GM15510 (cell line): ENCODE measurements around the gene ZMIZ1.

ENCODE experiments used
- POLR2A ChIP-seq: IDR thresholded peaks from 3 replicates; pipeline ENCODE4 v1.6.1; 2011; ENCODE audit warnings: borderline replicate concordance; ENCODE audit not compliant: insufficient read length; ENCODE audit errors: extremely low read depth

Gene ZMIZ1

DNA sequence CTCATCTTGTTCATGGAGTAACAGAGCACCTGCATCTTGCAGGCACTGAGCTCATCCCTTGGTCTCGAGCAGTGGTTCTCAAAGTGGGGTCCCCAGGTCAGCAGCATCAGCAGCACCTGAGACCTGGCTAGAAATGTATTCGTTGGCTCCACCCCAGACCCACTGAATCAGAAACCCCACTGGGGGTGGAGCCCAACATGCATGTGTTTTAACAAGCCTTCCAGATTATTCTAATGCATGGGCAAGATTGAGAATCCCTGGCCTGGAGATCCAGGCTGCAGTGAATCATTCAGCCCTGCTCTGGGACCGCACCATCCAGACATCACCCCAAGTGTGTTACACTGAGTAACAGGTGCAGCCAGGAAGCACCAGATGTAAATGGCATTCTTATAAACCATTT, 193.4 kb downstream of the ZMIZ1 start:
- no peak for TF ChIP-seq POLR2A

DNA sequence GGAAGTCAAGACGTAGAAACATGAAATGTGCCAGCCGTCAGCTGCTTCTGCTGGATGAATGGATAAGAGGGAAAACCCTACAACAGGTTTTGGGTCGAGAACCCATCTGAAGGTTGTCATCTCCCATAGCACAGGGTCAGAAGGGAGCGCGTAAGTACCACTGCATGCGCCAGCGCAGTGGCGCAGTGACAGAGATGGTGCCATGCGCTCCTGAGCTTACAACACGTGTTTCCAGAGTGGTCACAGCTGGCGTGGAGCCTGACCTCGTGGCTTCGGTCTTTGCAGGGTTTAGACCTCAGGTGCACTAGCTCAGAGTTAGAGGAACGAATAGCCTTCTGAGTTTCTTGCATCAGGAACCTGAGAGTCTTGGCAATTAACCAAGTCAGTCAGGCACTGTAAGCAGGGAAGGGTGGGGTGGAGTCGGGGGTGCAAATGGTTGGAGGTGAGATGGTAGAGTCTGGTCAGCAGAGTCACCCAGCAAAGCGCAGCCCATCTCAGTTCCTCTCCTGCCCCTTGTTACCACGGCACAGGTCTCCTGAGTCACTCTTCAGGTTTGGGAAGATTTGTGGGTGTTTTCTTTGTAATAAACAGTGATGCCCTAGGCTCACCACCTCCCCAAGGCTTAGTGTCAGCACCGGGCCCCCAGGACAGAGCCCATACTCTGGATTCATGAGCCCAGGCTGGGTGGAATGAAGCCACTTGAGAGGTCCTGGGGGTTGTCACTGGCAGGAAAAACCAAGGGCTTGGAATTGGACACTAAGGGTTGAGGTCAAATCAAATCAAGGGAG, 194.4 kb downstream of the ZMIZ1 start:
- TF ChIP-seq POLR2A: no peak

DNA sequence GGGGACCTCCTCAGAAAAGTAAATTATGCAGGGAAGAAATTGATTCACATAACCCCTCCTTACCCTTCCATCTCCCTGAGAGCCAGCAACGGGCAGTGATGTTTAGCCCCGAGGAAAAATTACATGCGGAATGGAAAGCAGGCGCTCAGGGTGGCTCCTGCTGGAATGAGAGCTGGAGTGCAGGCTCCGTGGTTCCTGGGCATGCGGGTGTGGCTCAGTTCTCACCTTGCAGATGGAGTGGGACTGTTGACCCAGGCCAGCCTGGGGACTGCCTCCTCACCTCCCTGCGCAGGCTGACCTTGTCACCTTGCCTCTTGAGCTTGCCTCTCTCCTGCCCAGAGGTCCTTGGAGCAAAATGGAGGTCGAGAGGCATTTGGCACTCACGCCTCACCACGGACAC, 195.2 kb downstream of the ZMIZ1 start:
- TF ChIP-seq POLR2A: no peak

DNA sequence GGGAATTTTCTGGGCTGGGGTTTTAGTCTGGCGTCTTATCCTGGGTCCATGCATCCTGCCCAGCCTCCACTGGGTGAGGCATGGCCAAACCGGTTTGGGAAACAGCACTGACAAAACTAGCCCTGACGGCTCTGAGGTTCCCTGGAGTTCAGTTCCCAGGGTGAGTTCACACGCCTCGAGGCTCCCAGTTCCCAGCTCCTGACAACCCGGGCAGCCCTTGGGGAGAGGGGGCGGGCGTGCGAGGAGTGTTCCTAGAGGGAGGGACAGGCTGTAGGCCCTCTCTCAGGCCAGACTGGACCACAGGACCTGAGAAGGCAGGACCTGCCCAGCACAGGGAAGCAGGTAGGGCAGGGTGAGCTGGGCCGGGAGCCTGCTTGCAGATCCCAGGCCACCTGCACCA, 196.2 kb downstream of the ZMIZ1 start:
- no peak for TF ChIP-seq POLR2A

DNA sequence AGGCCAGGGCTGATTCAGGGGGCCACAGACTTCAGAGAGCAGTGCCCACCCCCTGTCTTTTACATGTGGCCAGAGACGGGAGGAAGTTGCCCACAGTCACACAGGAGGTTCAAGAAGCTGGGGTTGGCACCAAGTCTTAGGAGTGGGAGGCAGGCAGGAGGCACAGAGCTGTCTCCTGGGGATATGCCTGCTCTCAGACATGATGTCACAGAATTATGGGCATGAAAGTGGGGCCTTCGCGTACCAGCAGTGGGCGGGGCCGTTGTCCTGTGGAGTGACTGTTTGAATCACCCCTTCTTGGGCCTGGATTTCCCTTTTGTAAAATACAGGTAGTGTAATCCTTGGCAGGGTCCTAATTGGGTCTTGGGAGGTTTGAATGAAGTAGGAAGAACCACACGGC, 197.3 kb downstream of the ZMIZ1 start:
- no peak for TF ChIP-seq POLR2A

DNA sequence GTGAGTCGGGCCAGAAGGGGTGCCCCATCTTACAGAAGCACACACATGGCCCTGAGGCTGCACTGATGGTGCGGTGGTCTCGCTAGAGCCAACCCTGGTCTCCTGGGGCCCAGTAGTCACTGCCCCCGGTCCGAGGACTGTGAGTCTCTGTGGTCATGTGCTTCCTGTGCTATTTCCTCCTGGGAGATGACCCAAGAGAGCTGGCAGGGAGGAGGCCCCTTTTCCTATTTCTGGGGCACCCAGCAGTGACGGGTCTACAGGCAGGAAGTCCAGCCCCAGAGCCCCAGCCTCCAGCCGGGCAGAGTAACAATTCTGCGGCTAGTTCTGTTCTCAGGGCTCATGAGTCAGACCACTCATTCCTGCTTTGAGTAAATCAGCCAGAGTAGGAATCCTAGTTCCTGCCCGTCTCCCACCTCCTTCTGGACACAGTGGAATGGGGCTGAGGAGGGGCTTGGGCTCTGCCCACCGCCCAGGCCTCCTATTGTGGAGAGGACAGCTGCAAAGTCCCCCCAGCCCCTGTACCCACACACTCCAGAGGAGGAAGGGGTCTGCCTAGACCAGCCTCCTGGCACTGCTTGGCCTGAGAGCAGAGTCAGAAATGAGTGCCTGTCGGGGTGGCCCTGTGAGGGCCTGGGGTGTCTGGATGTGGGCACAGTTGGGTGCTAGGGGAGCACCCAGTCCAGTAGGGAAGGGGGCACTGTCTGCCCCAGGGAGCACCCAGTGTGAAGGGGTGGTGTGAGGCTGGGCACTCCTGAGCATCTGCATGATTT, 198.0 kb downstream of the ZMIZ1 start:
- TF ChIP-seq POLR2A: no peak

DNA sequence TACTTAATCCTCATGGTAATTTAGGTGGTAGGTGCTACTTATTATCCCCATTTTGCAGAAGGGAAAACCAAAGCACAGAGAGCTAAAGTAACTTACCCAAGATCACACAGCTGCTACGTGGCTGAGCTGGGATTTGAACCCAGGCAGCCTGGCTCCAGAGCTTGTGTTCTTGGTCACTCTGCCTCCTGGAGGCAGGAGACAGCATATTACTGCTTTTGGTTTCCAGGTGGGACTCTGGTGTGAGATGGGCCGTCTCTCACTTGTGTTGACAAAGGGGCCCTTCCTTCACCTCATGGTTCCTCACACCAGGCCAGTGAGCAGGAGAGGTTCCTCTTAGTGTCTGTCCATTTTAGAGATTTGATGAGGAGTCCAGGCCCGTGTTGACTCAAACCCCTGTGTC, 198.7 kb downstream of the ZMIZ1 start:
- no peak for TF ChIP-seq POLR2A

DNA sequence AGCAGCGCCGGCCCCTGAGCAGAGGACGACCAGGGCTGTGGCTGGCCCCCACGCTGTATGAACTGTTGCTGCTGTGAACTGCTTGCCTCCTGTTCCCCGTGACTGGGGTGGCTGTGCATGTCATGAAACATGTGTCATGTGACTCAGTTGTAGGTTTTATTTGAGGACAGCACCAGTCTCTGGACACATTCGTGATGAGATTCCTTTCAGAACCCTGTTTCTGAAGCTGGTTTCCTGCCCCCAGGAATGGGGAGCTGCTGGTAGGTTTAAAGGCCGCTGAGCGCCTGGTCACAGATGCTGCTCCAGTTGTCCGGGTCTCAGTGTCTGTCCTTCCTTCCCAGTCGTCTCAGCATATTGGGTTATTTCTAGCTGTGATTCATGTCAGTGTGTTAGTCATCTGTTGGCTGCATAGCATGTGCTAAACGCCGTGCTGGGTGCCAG, 199.4 kb downstream of the ZMIZ1 start:
- no peak for TF ChIP-seq POLR2A

DNA sequence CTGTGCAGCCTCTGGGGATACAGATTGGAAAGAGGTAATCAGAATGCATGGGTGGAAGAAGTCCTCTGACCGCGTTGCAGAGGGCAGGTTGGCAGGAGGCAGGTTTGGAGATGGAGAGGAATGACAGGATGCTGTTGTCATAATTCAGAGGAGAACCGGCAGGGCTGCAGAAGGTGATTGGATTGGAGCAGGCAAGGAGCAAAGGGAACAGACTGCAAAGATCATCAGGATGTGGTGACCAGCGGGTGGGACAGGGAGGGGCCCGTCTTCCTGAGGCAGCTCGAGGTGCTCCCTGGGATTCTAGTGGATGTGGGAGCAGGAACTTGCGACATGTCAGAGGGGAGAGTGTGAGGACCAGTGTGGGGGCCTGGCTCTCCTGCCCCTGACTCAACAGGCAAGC, 200.0 kb downstream of the ZMIZ1 start:
- TF ChIP-seq POLR2A: no peak

DNA sequence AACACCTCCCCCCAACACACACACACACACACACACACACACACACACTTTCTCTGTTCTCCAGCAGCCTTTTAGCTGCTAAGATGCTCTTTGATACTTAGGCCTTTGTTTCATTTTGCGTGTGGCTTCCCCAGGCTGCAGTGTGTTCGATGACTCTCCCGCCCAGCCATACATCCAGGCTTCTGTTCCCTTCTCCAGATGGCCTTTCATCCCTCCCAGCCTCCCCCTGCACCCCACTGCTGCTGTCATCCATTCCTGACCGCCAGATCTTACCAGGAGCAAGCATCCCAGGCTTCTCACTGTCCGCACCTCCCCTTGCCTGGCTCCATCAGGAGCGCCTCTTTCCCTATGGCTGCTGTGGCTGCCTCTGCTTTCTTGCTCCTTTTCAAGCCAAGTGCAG, 200.7 kb downstream of the ZMIZ1 start:
- no peak for TF ChIP-seq POLR2A

DNA sequence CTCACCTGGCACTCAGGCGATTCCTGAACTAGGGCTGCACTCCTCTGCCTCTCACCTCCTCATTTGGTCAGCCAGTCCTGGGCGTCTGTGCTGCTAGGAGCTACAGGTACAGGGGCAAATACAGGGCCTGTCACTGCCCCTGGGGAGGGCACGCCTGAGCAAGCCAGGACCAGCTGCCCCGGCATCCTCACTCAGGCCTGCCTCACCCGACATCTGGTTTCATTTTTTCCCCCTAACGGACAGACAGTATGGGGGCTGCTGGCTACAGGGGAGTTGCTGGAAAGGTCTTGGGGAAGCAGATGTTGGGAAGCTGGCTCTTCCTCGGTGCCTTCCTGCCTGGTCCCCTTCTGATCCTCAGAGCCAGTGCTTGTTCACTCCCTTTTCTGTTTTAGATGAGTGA, 201.2 kb downstream of the ZMIZ1 start:
- TF ChIP-seq POLR2A: no peak

DNA sequence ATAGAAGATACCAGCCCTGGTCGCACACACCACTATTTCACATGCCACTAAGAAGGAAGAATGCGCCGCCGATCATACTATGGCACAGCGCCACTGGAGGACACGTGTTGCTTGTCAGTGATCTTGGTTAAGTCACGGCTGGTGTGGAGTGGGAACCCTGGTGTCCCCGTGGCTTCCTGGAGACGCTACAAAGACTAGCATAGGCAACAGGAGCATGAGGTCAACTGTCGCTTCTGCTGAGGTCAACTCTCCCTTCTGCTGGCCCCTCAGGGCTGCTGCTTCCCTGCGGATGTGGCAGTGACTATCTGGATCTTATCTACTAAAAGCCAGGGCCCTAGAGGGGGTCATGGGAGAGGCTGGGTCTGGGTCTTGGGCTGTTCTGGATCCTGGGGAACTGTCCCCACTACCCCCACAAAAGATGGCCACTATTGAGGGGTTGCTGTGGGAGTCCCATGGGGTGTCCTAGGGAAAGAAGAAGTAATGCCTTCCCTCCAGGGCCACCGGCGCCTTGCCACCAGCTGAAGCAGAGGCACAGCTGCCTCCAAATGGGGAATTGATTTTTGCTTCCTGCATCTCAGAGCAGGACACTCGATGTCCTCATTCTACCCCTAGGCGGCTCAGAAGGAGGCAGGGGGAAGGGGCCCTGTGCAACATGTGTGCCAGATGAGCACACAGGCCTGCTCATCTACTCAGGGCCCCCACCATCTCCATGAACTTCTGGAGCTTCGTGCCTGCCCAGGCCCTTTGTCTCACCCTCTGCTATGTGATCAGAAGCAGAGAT, 201.9 kb downstream of the ZMIZ1 start:
- no peak for TF ChIP-seq POLR2A

DNA sequence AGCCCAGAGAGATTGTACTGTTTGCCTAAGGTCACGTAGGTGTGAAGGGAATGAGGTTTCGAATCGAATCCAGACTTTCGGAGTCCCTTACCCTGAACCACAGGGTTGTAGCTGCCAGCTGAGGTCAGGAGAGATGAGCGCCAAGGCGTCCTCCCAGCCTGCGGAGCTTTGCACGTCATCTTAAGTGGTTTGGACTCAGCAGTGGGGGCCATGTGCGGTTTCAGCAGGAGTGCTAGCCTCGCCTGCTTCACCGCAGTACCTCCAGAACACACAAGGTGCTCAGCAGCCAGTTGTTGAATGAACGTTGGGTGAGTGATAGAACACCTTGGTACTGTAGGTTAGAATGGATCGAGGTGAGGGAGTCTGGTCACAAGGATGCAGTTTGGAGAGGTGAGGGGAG, 203.6 kb downstream of the ZMIZ1 start:
- no peak for TF ChIP-seq POLR2A

DNA sequence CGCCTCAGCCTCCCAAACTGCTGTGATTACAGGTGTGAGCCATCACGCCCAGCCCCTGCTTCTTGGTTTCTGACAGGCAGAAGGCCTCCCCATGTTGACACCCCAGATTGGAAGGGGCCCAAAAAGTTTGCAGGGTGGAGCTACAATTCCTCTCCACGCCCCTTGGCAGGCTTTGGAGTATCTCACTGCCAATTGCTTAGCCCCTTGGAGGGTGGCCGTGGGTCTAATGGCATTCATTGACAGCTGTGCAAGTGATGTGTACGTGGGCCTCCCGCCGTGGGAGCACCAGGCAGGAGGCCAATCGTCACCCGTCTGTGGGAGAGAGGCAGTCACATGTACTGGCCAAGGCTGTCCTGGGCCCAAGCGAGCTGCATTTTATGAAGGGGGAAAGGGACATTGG, 204.8 kb downstream of the ZMIZ1 start:
- TF ChIP-seq POLR2A: no peak

DNA sequence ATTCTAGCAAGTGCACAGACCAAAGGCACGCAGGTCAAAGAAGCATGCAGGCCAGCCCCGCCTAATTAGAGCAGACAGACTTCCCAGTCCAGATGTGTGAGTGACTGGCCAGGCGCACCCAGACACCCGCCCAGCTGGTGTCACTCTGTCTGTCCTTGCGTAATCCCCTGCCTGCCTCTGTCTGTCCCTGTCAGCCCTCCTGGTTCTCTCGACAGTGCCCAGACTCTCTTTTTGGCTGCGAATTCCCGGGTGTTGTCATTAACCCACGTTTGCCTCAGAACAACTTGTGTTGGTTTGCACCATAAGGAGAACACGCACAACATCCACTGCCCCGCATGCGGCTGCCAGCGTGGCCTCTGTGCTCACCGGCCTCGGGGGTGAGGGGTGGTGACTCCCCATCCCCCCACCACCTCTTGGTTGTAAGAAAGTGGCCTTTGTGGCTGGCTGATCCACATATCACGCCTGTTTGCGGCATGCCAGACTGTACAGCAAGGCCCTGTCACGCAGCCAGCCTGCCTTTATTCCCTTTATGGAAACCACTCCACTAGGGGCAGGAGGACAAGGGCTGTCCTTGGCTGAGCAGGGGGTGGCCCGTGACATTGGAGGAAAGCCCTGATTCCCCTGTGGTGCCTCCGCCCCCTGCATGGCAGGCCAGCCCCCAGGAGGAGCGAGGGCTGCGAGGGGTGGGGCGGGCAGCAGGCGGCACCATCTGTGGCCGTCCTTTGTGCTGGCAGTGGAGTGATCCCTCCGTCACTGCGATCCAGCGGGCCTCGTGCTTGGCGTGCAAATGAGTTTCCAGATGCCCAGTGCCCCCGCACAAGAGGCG, 205.7 kb downstream of the ZMIZ1 start:
- no peak for TF ChIP-seq POLR2A

DNA sequence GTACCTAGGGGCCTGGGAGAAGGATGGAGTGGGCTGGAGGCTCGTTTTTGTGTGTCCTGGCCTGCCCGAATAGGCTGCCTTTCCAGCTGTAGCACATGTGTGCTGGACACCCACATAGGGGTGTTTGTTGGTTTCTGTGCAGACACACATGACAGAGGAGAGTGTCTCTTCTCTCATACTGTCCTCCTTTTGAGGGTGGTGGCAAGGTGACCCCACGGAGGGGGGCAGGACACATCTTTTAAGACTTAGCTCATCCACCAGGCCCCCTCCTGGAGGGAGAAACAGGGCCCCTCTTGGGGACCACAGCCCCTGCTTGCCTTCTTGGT, 206.3 kb downstream of the ZMIZ1 start:
- no peak for TF ChIP-seq POLR2A

DNA sequence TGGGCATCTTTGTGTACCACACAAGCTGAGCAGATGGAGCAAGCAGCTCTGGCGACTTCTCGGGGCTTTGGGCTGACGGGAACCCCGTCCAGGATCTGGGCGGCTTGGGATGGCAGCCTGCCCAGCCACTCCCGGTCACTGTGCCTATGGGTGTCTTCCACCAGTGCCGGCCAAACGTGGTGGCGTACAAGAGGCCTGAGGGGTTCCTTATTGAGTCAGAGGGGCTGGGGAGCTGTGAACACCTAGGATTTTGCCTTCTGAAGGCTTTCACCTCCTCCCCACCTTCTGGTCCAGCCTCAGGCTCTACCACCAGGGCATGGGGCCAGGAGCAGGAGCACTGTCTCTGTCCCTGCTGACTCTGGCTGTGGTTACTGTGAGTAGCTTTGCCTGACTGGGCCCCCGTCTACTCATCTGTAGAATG, 206.7 kb downstream of the ZMIZ1 start:
- no peak for TF ChIP-seq POLR2A
